ENCODE data around the gene CPEB2.
"Not testable (repeated sequence)": the region's sequence is repeated elsewhere in the genome, so short reads cannot be mapped to it uniquely, and the experiment has no call there.

CPEB2 gene

GRCh38 chr4:15065516-15065915 is 63.2 kb downstream of the CPEB2 start:
- Mint-ChIP-seq H3K4me3 (no peak overlapping the region), H3K9me3 (no peaks in the 10 kb centered on the region), H3K27me3 (no peaks in the 10 kb centered on the region), H3K36me3 (peaks cover 37% of the 10 kb centered on the region), H3K27ac (no peak overlapping the region), H3K4me1 (no peaks in the 10 kb centered on the region)
- ATAC-seq: no peak

DNA sequence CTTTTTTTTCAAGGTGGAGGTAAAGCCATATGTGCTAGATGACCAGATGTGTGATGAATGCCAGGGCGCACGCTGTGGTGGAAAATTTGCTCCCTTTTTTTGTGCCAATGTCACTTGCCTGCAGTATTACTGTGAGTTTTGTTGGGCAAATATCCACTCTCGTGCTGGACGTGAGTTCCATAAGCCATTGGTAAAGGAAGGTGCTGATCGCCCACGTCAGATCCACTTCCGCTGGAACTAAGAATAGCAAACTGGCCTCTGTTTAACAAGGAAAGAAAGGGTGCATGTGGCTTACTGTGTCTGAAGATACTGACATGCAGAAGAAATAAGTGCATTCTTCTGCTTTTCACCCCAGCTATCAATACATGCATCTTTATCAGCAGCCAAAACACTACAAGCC is 63.9 kb downstream of the CPEB2 start:
- peaks cover 44% of the 10 kb centered on the region for H3K36me3 Mint-ChIP-seq
- H3K27ac Mint-ChIP-seq: no peak overlapping the region
- H3K27me3 Mint-ChIP-seq: no peaks in the 10 kb centered on the region
- H3K4me1 Mint-ChIP-seq: no peaks in the 10 kb centered on the region
- no peaks in the 10 kb centered on the region for H3K9me3 Mint-ChIP-seq
- no peak for ATAC-seq
- H3K4me3 Mint-ChIP-seq: no peak overlapping the region

DNA sequence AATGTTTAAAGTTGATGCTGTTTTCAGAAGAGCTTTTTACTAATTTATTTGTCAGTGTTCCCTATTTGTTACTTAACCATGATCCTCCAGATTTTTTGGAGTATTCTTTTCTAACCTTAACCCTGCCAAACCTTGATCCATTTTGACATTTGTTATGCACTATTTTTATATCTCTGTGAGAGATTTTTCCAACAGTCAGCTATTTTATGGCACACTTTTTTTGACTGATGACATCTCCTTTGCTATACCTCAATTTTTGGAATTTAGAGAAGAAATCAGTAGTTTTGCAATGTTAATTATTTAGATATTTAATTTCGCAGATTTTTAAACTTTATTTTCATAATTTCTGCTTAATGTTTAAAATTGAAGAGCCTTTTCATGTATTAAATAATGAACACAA is 66.0 kb downstream of the CPEB2 start:
- ATAC-seq: no peak
- no peaks in the 10 kb centered on the region for H3K4me1 Mint-ChIP-seq
- peaks cover 48% of the 10 kb centered on the region for H3K36me3 Mint-ChIP-seq
- H3K27me3 Mint-ChIP-seq: no peaks in the 10 kb centered on the region
- peaks cover 5% of the 10 kb centered on the region for H3K9me3 Mint-ChIP-seq
- H3K27ac Mint-ChIP-seq: no peak overlapping the region
- H3K4me3 Mint-ChIP-seq: no peak overlapping the region

GRCh38 chr4:15075875-15076274 is 73.6 kb downstream of the CPEB2 start:
- Mint-ChIP-seq H3K4me3 (no peak overlapping the region), H3K27ac (no peak overlapping the region), H3K27me3 (no peaks in the 10 kb centered on the region), H3K9me3 (peaks cover 40% of the 10 kb centered on the region), H3K36me3 (peaks cover 25% of the 10 kb centered on the region), H3K4me1 (no peaks in the 10 kb centered on the region)
- ATAC-seq: no peak

GRCh38 chr4:15077969-15078368 is 75.7 kb downstream of the CPEB2 start:
- H3K36me3 Mint-ChIP-seq: peaks cover 11% of the 10 kb centered on the region
- H3K9me3 Mint-ChIP-seq: peaks cover 34% of the 10 kb centered on the region
- H3K4me1 Mint-ChIP-seq: no peaks in the 10 kb centered on the region
- H3K27me3 Mint-ChIP-seq: no peaks in the 10 kb centered on the region
- no peak for ATAC-seq
- no peak overlapping the region for H3K4me3 Mint-ChIP-seq
- no peak overlapping the region for H3K27ac Mint-ChIP-seq

DNA sequence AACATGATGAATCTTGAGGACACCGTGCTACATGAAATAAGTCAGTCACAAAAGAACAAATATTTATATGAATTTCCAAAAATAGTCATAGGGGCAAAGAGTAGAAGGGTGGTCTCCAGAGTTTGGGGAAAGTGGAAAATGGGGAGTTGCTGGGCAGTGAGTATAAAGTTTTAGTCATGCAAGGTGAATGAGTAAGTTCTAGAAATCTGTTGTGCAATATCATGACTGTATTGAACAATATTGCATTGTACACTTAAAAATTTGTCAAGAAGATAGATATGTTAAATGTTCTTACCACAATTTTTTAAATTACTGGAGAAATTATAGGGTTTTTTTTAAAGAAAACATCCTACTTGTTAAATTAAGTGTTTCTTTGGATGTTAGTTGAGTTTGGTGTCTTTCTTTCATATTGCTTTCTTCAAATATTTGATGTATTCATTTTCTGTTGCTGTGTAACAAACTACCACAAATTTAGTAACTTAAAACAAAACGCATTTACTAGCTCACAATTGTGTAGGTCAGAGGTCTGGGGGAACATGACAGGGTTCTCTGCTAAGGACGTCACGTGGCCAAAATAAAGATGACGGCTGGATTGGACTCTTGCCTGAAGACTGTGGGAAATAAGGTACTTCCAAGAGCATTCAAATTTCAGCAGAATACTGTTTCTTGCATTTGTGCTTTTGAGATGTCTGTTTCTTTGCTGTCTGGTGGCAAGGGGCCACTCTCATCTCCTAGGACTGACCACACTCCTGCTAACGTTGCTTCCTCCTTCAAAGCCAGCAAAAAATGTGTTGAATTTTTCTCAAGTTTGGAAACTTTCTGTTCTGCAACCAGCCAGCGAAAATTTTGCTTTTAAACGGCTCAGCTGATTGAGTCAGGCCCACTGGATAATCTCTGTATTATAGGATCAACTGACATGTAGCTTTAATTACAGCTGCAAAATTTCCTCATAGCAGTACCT is 76.7 kb downstream of the CPEB2 start:
- Mint-ChIP-seq H3K36me3 (peaks cover 2% of the 10 kb centered on the region), H3K9me3 (peaks cover 29% of the 10 kb centered on the region), H3K27ac (no peak overlapping the region), H3K4me3 (no peak overlapping the region), H3K4me1 (no peaks in the 10 kb centered on the region), H3K27me3 (no peaks in the 10 kb centered on the region)
- ATAC-seq: no peak

- ATAC-seq: no peak
- Mint-ChIP-seq H3K4me1 (no peaks in the 10 kb centered on the region), H3K27ac (no peak overlapping the region), H3K9me3 (peaks cover 7% of the 10 kb centered on the region), H3K36me3 (no peaks in the 10 kb centered on the region), H3K4me3 (no peak overlapping the region), H3K27me3 (no peaks in the 10 kb centered on the region)
These were observed 82.5 kb downstream of the CPEB2 start for GRCh38 chr4:15084780-15085179.

DNA sequence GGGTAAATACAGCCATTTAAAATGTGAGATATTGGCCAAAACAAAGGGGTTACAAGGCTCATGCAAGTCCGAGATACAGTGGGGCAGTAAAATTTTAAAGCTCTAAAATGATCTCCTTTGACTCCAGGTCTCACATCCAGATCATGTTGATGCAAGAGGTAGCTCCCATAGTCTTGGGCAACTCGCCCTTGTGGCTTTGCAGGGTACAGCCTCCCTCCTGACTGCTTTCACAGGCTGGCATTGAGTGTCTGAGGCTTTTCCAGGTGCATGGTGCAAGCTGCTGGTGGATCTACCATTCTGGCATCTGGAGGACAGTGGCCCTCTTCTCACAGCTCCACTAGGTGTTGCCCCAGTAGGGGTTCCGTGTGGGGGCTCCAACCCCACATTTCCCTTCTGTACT is 83.5 kb downstream of the CPEB2 start:
- not testable (repeated sequence) for ATAC-seq, H3K36me3 Mint-ChIP-seq, H3K27ac Mint-ChIP-seq, H3K4me3 Mint-ChIP-seq, H3K27me3 Mint-ChIP-seq, H3K9me3 Mint-ChIP-seq, H3K4me1 Mint-ChIP-seq

GRCh38 chr4:15086259-15086658 is 84.0 kb downstream of the CPEB2 start:
- not testable (repeated sequence) for H3K4me1 Mint-ChIP-seq, H3K27ac Mint-ChIP-seq, ATAC-seq, H3K36me3 Mint-ChIP-seq, H3K27me3 Mint-ChIP-seq, H3K4me3 Mint-ChIP-seq, H3K9me3 Mint-ChIP-seq

DNA sequence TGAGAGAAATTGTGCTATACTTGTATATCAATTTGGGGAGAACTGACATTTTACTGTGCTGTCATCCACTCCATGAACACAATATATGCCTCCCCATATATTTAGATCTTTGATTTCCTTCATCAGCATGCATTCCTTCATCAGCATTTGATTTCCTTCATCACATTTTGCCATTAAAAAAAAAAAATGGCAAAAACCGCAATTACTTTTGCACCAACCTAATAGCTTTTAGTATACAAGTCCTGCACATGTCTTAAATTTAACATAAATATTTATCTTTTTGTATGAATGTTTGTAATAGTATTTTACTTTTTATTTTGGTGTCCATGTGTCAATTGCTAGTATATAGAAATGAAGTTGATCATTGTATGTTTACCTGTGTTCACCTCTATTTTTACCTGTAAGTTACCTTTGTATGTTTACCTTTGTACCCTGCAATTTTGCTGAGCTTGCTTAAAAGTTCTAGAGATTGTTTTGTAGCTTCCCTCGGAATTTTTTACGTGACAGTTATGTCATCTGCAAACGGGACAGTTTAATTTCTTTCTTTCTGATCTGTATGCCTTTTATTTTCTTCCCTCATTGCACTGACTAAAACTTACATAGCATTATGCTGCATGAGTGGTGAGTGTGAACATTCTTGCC is 86.2 kb downstream of the CPEB2 start:
- Mint-ChIP-seq H3K9me3 (peaks cover 7% of the 10 kb centered on the region), H3K36me3 (no peaks in the 10 kb centered on the region), H3K27me3 (no peaks in the 10 kb centered on the region), H3K4me3 (no peak overlapping the region), H3K4me1 (no peaks in the 10 kb centered on the region), H3K27ac (no peak overlapping the region)
- no peak for ATAC-seq

DNA sequence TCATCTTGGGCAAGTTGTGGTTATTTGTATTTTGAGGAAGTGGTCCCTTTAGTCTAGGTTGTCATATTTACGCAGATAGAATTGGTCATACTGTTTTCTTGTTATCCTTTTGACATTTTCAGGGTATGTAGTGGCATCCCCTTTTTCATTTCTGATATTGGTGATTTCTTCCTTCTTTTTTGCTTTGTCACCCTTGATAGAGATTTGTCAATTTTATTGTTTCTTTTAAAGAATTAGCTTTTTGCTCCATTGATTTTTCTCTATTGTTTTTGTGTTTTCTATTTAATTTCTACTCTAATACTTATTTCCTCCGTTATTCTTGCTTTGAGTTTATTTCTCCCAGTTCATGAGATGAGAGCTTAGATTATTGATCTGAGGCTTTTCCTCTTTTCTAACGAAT is 87.7 kb downstream of the CPEB2 start:
- no peaks in the 10 kb centered on the region for H3K36me3 Mint-ChIP-seq
- no peak for ATAC-seq
- no peak overlapping the region for H3K27ac Mint-ChIP-seq
- H3K9me3 Mint-ChIP-seq: peaks cover 7% of the 10 kb centered on the region
- H3K4me1 Mint-ChIP-seq: no peaks in the 10 kb centered on the region
- no peaks in the 10 kb centered on the region for H3K27me3 Mint-ChIP-seq
- no peak overlapping the region for H3K4me3 Mint-ChIP-seq

DNA sequence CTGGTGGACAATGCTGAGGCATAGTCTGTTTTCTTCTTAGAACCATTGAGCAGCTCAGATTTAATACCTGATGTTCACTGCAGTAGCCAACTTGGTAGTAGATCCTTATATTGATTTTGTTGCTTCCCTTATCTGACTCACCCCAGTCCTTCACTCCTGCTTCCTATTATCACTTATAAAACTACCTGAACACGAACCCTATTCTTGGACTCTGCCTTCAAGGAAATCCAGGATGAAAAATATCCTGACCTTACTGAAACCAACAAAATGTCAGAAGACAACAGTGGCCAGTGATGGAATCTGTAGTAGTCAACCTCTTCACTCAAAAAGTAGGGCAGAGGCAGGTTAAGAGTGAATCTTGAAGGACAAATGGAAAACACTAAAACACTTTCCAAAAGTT is 98.1 kb downstream of the CPEB2 start:
- H3K27ac Mint-ChIP-seq: no peak overlapping the region
- H3K9me3 Mint-ChIP-seq: peaks cover 7% of the 10 kb centered on the region
- no peak overlapping the region for H3K4me3 Mint-ChIP-seq
- no peaks in the 10 kb centered on the region for H3K27me3 Mint-ChIP-seq
- no peaks in the 10 kb centered on the region for H3K4me1 Mint-ChIP-seq
- no peaks in the 10 kb centered on the region for H3K36me3 Mint-ChIP-seq
- no peak for ATAC-seq

DNA sequence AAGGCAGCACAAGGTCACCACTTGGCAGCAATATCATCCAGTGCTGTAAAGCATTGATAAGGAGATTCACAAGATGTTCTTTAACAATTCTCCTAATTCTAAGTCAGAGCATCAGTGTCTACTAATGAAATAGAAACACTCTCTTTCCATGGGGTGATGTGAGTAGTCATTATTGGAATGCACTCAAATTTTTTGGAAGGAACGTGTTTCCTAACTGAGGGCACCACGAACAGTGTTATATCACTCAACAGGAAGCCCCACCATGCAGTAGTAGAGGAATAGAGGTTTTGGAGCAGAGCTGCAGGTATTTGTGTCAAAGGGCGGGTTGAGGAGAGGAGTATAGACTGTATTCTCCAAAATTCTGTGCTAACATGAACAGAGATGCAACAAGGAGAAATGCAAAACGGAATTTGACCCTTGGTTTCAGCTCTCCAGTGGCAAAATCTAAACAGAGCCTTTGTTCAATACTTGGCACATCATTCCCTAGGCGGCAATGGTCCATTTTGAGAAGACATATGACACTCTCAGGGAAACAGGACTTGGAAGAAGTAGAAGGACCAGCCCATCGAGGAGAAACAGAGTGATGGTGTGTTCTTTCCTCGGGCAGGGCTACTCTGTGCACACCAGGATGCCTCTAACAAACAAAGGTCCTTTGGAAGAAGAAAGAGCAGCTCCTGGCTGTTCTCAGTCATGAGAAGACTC is 98.9 kb downstream of the CPEB2 start:
- Mint-ChIP-seq H3K4me3 (no peak overlapping the region), H3K27ac (no peak overlapping the region), H3K27me3 (no peaks in the 10 kb centered on the region), H3K36me3 (no peaks in the 10 kb centered on the region), H3K4me1 (no peaks in the 10 kb centered on the region), H3K9me3 (peaks cover 7% of the 10 kb centered on the region)
- no peak for ATAC-seq

- H3K4me3 Mint-ChIP-seq: no peak overlapping the region
- H3K4me1 Mint-ChIP-seq: no peaks in the 10 kb centered on the region
- no peaks in the 10 kb centered on the region for H3K27me3 Mint-ChIP-seq
- ATAC-seq: no peak
- no peaks in the 10 kb centered on the region for H3K36me3 Mint-ChIP-seq
- no peak overlapping the region for H3K27ac Mint-ChIP-seq
- H3K9me3 Mint-ChIP-seq: peaks cover 7% of the 10 kb centered on the region
These were observed 102.5 kb downstream of the CPEB2 start for GRCh38 chr4:15104825-15105224.

DNA sequence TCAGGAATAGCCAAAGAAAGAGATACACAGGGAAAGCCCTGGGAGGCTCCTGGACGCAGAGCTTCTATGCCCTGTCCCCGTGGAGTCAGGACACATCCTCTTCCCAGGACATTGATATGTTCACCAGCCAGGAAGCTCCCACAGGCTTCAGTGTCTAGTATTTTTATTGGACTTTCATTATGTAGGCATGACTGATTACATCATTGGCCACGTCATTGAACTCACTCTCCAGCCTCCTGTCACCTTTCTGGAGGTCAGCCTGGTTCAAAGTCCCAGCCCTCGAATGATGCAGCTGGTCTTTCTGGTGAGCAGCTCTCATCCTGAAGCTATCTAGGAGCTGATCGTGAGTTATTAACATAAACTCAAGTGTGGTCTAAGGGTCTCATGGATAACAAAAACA is 104.1 kb downstream of the CPEB2 start:
- Mint-ChIP-seq H3K4me3 (no peak overlapping the region), H3K4me1 (no peaks in the 10 kb centered on the region), H3K36me3 (no peaks in the 10 kb centered on the region), H3K27me3 (no peaks in the 10 kb centered on the region), H3K9me3 (peaks cover 7% of the 10 kb centered on the region), H3K27ac (no peak overlapping the region)
- ATAC-seq: no peak
